ENCODE results near the gene ZNF646. TPM values are rescaled to one million over a fixed set of nuclear protein-coding genes. Genes with fewer than 3 reads are reported as not detected.

ZNF646 gene
- total and polyA plus RNA-seq, 2 of the 13 experiments (the other 11 are each of a cell fraction or from before 2014, with no cell fraction given), result 3.4 to 10.9 TPM

DNA sequence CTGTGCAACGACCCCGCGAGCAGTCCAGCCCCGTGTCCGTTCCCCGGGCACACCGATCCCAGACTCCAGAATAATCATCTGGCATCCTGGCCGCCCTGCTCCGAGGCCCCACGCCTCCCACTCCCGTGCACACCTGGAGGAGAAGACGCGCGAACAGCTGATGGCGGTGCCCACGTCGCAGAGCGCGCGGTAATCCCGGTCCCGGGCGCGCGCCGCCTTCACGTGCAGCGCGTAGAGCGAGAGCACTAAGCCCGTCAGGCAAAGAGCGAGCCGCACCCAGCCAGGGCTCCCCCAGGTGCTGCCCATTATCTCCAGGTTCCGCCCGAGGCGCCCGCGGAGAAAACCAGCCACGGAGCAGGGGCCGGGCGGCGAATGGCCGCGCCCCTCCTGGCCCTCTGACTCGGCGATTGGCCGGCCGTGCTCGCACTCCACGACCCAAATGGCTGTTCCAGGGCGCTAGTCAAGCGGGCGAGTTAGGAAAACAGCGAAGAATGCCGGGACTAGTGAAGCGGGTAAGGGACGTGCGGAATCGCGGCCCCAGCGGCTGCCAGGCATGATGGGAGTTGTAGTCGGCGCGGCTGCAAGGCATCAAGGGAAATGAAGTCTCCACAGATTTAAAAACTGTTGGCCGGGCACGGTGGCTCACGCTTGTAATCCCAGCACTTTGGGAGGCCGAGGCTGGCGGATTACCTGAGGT lies 20.4 kb downstream of the ZNF646 start, which contains the start of gene VKORC1 (continued):
- TF ChIP-seq E2F1 (CRISPR knock-in tag; IDR thresholded peaks at IDR 0.05), result peak; percentile 89
- TF ChIP-seq ZNF503 (CRISPR knock-in tag; IDR thresholded peaks at IDR 0.05), result peak; percentile 80
- 0 out of 2 replicates have a peak, but pooled peaks have one; percentile 31 for TF ChIP-seq MYNN (CRISPR knock-in tag; IDR thresholded peaks at IDR 0.05; ENCODE audit: low read depth)
- TF ChIP-seq PBX3 (CRISPR knock-in tag; IDR thresholded peaks at IDR 0.05; ENCODE audit: borderline replicate concordance), result peak; percentile 67; the same call in 1 of the 2 replicates
- peak; percentile 75 for TF ChIP-seq XRCC5 (optimal IDR thresholded peaks at IDR 0.05; ENCODE audit: low read length)
- TF ChIP-seq, protein P1, sequence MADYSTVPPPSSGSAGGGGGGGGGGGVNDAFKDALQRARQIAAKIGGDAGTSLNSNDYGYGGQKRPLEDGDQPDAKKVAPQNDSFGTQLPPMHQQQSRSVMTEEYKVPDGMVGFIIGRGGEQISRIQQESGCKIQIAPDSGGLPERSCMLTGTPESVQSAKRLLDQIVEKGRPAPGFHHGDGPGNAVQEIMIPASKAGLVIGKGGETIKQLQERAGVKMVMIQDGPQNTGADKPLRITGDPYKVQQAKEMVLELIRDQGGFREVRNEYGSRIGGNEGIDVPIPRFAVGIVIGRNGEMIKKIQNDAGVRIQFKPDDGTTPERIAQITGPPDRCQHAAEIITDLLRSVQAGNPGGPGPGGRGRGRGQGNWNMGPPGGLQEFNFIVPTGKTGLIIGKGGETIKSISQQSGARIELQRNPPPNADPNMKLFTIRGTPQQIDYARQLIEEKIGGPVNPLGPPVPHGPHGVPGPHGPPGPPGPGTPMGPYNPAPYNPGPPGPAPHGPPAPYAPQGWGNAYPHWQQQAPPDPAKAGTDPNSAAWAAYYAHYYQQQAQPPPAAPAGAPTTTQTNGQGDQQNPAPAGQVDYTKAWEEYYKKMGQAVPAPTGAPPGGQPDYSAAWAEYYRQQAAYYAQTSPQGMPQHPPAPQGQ (CRISPR knock-in tag; IDR thresholded peaks at IDR 0.05; ENCODE audit: borderline replicate concordance), result no peak
- TF ChIP-seq TBP (CRISPR knock-in tag; IDR thresholded peaks at IDR 0.05), result no peak; the same call in 1 of the 2 replicates
- peak; percentile 57; the same call in 1 of the 2 replicates for TF ChIP-seq CREB1 (IDR thresholded peaks at IDR 0.05)
- TF ChIP-seq CREB1 (CRISPR knock-in tag; IDR thresholded peaks at IDR 0.05), result peak; percentile 74
- peak; percentile 89; the same call in 1 of the 2 replicates for TF ChIP-seq MED1 (CRISPR knock-in tag; IDR thresholded peaks at IDR 0.05)
- TF ChIP-seq ZNF383 (CRISPR knock-in tag; IDR thresholded peaks at IDR 0.05; ENCODE audit: borderline replicate concordance), result no peak
- peak; percentile 97 for TF ChIP-seq AHR (CRISPR knock-in tag; IDR thresholded peaks at IDR 0.05)
- TF ChIP-seq KLF13 (CRISPR knock-in tag; IDR thresholded peaks at IDR 0.05), result no peak
- TF ChIP-seq, protein P2, sequence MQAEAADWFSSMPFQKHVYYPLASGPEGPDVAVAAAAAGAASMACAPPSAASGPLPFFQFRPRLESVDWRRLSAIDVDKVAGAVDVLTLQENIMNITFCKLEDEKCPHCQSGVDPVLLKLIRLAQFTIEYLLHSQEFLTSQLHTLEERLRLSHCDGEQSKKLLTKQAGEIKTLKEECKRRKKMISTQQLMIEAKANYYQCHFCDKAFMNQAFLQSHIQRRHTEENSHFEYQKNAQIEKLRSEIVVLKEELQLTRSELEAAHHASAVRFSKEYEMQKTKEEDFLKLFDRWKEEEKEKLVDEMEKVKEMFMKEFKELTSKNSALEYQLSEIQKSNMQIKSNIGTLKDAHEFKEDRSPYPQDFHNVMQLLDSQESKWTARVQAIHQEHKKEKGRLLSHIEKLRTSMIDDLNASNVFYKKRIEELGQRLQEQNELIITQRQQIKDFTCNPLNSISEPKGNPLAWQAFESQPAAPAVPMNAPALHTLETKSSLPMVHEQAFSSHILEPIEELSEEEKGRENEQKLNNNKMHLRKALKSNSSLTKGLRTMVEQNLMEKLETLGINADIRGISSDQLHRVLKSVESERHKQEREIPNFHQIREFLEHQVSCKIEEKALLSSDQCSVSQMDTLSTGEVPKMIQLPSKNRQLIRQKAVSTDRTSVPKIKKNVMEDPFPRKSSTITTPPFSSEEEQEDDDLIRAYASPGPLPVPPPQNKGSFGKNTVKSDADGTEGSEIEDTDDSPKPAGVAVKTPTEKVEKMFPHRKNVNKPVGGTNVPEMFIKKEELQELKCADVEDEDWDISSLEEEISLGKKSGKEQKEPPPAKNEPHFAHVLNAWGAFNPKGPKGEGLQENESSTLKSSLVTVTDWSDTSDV (CRISPR knock-in tag; IDR thresholded peaks at IDR 0.05), result no peak
- TF ChIP-seq MTA3 (CRISPR knock-in tag; IDR thresholded peaks at IDR 0.05), result no peak
- no peak for TF ChIP-seq ZNF672 (CRISPR knock-in tag; IDR thresholded peaks at IDR 0.05)
- peak; percentile 88; the same call in 1 of the 2 replicates for TF ChIP-seq SMAD3 (CRISPR knock-in tag; IDR thresholded peaks at IDR 0.05)
- no peak for TF ChIP-seq ZNF773 (CRISPR knock-in tag; IDR thresholded peaks at IDR 0.05; ENCODE audit: borderline replicate concordance)
- TF ChIP-seq ZNF768 (CRISPR knock-in tag; IDR thresholded peaks at IDR 0.05), result peak; percentile 74; the same call in 1 of the 2 replicates
- TF ChIP-seq REXO4 (CRISPR knock-in tag; IDR thresholded peaks at IDR 0.05; ENCODE audit: borderline replicate concordance), result no peak
- no peak; the same call in 1 of the 2 replicates for TF ChIP-seq ZNF430 (CRISPR knock-in tag; IDR thresholded peaks at IDR 0.05)
